ENCODE data around the gene DNAJC15. TPM values are rescaled to one million over a fixed set of nuclear protein-coding genes. Genes with fewer than 3 reads are reported as not detected.

Gene DNAJC15
- total and polyA plus RNA-seq, 2 of the 4 experiments (the other 2 are of a cell fraction): 7.0 to 22.0 TPM

GRCh38 chr13:43124490-43124889 is 101.1 kb downstream of the DNAJC15 start:
- DNase-seq: no peak
- H4K20me1 ChIP-seq (ENCODE audit: insufficient read depth, low read length): no peaks in the 10 kb centered on the region
- H4K5ac ChIP-seq (ENCODE audit: low read depth, low read length): no peak overlapping the region
- H2AK9ac ChIP-seq (replicated peaks; ENCODE audit: low read depth, low read length, poor library complexity): no peak overlapping the region
- in situ Hi-C loops (cut with MboI; ENCODE audit: low sequenced_read_pairs) (no loop called here), dilution Hi-C loops (cut with HindIII; ENCODE audit: low sequenced_read_pairs, unreplicated experiment) (no loop called here), intact Hi-C loops (cut with micrococcal nuclease) (no loop called here)
- no peak overlapping the region for H2BK20ac ChIP-seq (ENCODE audit: low read depth, low read length)
- H4K91ac ChIP-seq (ENCODE audit: insufficient read depth, low read depth, low read length): no peak overlapping the region
- 0 out of 2 replicates have a peak, but pooled peaks cover 3% of the 10 kb centered on the region for H3K9me1 ChIP-seq (ENCODE audit: insufficient read depth, low read length)
- no peaks in the 10 kb centered on the region for H3K36me3 ChIP-seq (ENCODE audit: control insufficient read depth, insufficient read depth, low read length)
- CTCF ChIA-PET: no interaction called here
- H3K4me1 ChIP-seq (ENCODE audit: control insufficient read depth, insufficient read depth, low read length): no peaks in the 10 kb centered on the region
- POLR2A ChIA-PET (ENCODE audit: unreplicated experiment): no interaction called here
- WGBS, 2 experiments (ENCODE audit: extremely low coverage in 2 of 2, insufficient read length in 1 of 2): 90% methylated on average over 2 of the region's 8 CpGs; no CpG with 5 or more reads in 1 of the 2 experiments
- H3K23ac ChIP-seq (ENCODE audit: low read depth, low read length): no peak overlapping the region
- H3K27me3 ChIP-seq (ENCODE audit: control insufficient read depth, insufficient read depth, low read length): peaks cover 2% of the 10 kb centered on the region
- H3K4me2 ChIP-seq (ENCODE audit: low read depth, low read length): no peak overlapping the region
- TF ChIP-seq MXI1 (IDR thresholded peaks at IDR 0.05; ENCODE audit: borderline replicate concordance, low read depth, low read length) (no peak), ELK1 (IDR thresholded peaks at IDR 0.05; ENCODE audit: borderline replicate concordance, low read depth, low read length) (no peak), RFX5 (IDR thresholded peaks at IDR 0.05; ENCODE audit: low read depth, low read length) (no peak), POLR2A (IDR thresholded peaks at IDR 0.05; ENCODE audit: low read depth, low read length) (no peak), MAZ (IDR thresholded peaks at IDR 0.05; ENCODE audit: borderline replicate concordance, low read depth, low read length) (no peak), RCOR1 (IDR thresholded peaks at IDR 0.05; ENCODE audit: insufficient replicate concordance, low read length) (no peak)
- H3K14ac ChIP-seq (replicated peaks; ENCODE audit: low read depth, low read length): no peak overlapping the region
- H3K9ac ChIP-seq (ENCODE audit: low read depth, low read length): no peak overlapping the region
- no peak overlapping the region for H3K4me3 ChIP-seq (ENCODE audit: insufficient read depth, low read depth, low read length)
- no TSS peak for BruUV-seq (replicated peaks)
- no peak overlapping the region for H3K56ac ChIP-seq (ENCODE audit: extremely low read depth, insufficient read depth, low read length)
- H2AK5ac ChIP-seq (ENCODE audit: low read depth, low read length): no peak overlapping the region
- no peaks in the 10 kb centered on the region for H3K79me1 ChIP-seq (ENCODE audit: low read depth in 1 of 2, low read length in 2 of 2)
- no peak overlapping the region for H2AFZ ChIP-seq (replicated peaks; ENCODE audit: low read length, poor library complexity)
- H2BK5ac ChIP-seq (ENCODE audit: low read depth, low read length, poor library complexity, severe bottlenecking): no peak overlapping the region
- H4K8ac ChIP-seq (ENCODE audit: low read depth in 2 of 2, low read length in 2 of 2): no peak overlapping the region
- H3K9me3 ChIP-seq (ENCODE audit: control insufficient read depth, insufficient read depth, low read length): no peaks in the 10 kb centered on the region
- H3K27ac ChIP-seq (ENCODE audit: insufficient read depth, low read length): no peak overlapping the region
- H3K18ac ChIP-seq (ENCODE audit: low read depth, low read length): no peak overlapping the region
- H3K4ac ChIP-seq (ENCODE audit: low read depth, low read length): no peak overlapping the region
- H2BK120ac ChIP-seq (ENCODE audit: low read depth, low read length): no peak overlapping the region
- ATAC-seq (ENCODE audit: low read depth): no peak
- H2BK15ac ChIP-seq (ENCODE audit: low read depth, low read length): no peak overlapping the region
